HepG2 (cell line): ENCODE data around the gene TTLL1. TPM values are rescaled to one million over a fixed set of nuclear protein-coding genes. Genes with fewer than 3 reads are reported as not detected.

ENCODE experiments used
- HNRNPUL1 ChIP-seq: fragments of 200-400 bp; formaldehyde crosslinking; IDR thresholded peaks from 2 replicates; pipeline ENCODE4 v1.6.1; 2017; ENCODE audit warnings: low read depth, mild to moderate bottlenecking, low read length, moderate library complexity
- JUND ChIP-seq: sonication (generic); formaldehyde crosslinking; IDR thresholded peaks from 2 replicates; pipeline ENCODE4 v1.8.0; 2022; ENCODE audit warnings: mild to moderate bottlenecking, missing genetic modification reagents
- SSRP1 ChIP-seq: IDR thresholded peaks from 2 replicates; pipeline ENCODE4 v1.6.1; 2016; ENCODE audit warnings: control low read depth
- ZBTB38 ChIP-seq: sonication (generic); formaldehyde crosslinking; IDR thresholded peaks from 2 replicates; pipeline ENCODE4 v1.5.1; 2020; ENCODE audit warnings: mild to moderate bottlenecking, missing genetic modification reagents
- ZFP36L2 ChIP-seq: sonication (generic); formaldehyde crosslinking; IDR thresholded peaks from 2 replicates; pipeline ENCODE4 v1.4.0; 2020; ENCODE audit warnings: missing genetic modification reagents
- ZNF441 ChIP-seq: sonication (generic); formaldehyde crosslinking; IDR thresholded peaks from 2 replicates; pipeline ENCODE4 v1.7.0; 2021; ENCODE audit warnings: missing genetic modification reagents, borderline replicate concordance
- ZNF615 ChIP-seq: sonication (generic); formaldehyde crosslinking; IDR thresholded peaks from 2 replicates; pipeline ENCODE4 v1.5.0; 2020; ENCODE audit warnings: mild to moderate bottlenecking, missing genetic modification reagents, borderline replicate concordance
- ZNF619 ChIP-seq: sonication (generic); formaldehyde crosslinking; IDR thresholded peaks from 2 replicates; pipeline ENCODE4 v1.4.0; 2020; ENCODE audit warnings: mild to moderate bottlenecking, missing genetic modification reagents
- ZNF788 ChIP-seq: sonication (generic); formaldehyde crosslinking; IDR thresholded peaks from 2 replicates; pipeline ENCODE4 v1.5.0; 2020; ENCODE audit warnings: mild to moderate bottlenecking, missing genetic modification reagents, borderline replicate concordance
- ZSCAN31 ChIP-seq: sonication (generic); formaldehyde crosslinking; IDR thresholded peaks from 2 replicates; pipeline ENCODE4 v1.5.0; 2020; ENCODE audit warnings: low read depth, mild to moderate bottlenecking, missing genetic modification reagents
- polyA plus RNA-seq, 8 experiments: library from polyadenylated mRNA; depleted of rRNA in 3 of 8; stranded (reverse) in 7 of 8; unstranded in 1 of 8; fragments of >200 nt; fragmentation: Illumina TruSeq in 4 of 8; extraction: Trizol in 4 of 8; gene quantifications; 2 replicates each; pipeline versions ENCODE4 v1.2.1 to v1.2.3, GENCODE V29; 2011 to 2016; ENCODE audit warnings: low read depth in 4 of 8, missing spikeins in 1 of 8, mixed read lengths in 1 of 8; ENCODE audit not compliant: insufficient read depth in 1 of 8
- total RNA-seq, 5 experiments: library from RNA; depleted of rRNA; stranded (reverse); fragments of >200 nt; fragmentation: Illumina TruSeq; extraction: Trizol; gene quantifications; 2 replicates each; pipeline ENCODE4 v1.2.3, GENCODE V29; 2016; ENCODE audit warnings: low read depth in 1 of 5
- TF ChIP-seq, protein P1 (sequence below): sonication (generic); formaldehyde crosslinking; IDR thresholded peaks from 2 replicates; pipeline ENCODE4 v1.8.0; 2022; ENCODE audit warnings: low read depth, missing genetic modification reagents
- TF ChIP-seq, protein P2 (sequence below): sonication (generic); formaldehyde crosslinking; conservative IDR thresholded peaks from 2 replicates; pipeline ENCODE4 v1.4.0; 2020; ENCODE audit warnings: missing genetic modification reagents
- TF ChIP-seq, protein P3 (sequence below): sonication (generic); formaldehyde crosslinking; IDR thresholded peaks from 2 replicates; pipeline ENCODE4 v1.5.1; 2020; ENCODE audit warnings: mild to moderate bottlenecking, missing genetic modification reagents, moderate library complexity
- TF ChIP-seq, protein P4 (sequence below): sonication (generic); formaldehyde crosslinking; IDR thresholded peaks from 2 replicates; pipeline ENCODE4 v1.5.0; 2020; ENCODE audit warnings: missing genetic modification reagents
- TF ChIP-seq, protein P5 (sequence below): sonication (generic); formaldehyde crosslinking; conservative IDR thresholded peaks from 2 replicates; pipeline ENCODE4 v1.4.0; 2020; ENCODE audit warnings: missing genetic modification reagents
- TF ChIP-seq, protein P6 (sequence below): sonication (generic); formaldehyde crosslinking; IDR thresholded peaks from 2 replicates; pipeline ENCODE4 v1.4.0; 2020; ENCODE audit warnings: low read depth, mild to moderate bottlenecking, missing genetic modification reagents

Gene TTLL1
- total and polyA plus RNA-seq, 2 of the 13 experiments (the other 11 are each of a cell fraction or from before 2014, with no cell fraction given) = 1.6 to 5.3 TPM

DNA sequence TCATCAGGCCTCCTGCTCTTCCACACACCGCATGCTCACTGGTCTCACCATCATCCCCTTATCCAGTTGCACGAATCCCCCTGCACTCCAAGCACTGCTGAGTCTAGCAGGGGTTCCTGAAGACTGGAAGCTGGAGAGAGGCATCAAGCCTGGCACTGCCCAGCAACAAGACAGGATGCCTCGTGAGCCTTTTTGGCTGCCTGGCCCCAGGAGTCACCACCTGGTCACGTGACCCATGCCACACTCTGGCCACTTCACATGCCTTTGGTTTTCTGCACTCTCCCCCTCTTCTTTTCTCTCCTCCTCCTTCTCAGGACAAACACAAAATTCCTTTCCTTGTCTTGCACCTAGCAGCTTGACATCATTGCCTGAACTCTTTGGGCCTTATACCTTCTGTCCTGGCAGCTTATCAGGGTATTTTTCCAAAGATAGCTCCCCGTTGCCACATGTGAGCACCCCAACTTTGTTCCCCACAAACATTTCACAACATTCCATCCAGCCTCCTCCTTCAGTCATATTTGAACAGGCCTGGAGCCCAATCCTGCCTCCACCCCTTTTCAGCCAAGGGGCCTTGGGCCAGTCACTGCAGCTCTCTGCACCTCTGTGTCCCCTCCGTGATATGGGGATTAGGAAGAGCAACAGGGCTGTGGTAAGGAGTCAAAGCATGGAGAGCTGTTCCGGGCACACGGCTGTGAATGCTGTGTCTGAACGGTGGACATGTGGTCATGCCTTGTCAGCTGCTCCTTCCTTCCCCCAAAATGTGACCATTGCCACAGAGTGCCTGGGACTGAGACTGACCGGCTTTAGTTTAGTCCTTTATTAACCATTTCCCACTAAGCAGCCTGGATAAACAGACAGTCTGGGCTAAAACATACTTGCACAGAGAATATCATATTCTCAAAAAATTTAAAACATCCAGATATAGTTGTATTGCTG lies 71.4 kb downstream of the TTLL1 start (continued):
- TF ChIP-seq, protein P1, sequence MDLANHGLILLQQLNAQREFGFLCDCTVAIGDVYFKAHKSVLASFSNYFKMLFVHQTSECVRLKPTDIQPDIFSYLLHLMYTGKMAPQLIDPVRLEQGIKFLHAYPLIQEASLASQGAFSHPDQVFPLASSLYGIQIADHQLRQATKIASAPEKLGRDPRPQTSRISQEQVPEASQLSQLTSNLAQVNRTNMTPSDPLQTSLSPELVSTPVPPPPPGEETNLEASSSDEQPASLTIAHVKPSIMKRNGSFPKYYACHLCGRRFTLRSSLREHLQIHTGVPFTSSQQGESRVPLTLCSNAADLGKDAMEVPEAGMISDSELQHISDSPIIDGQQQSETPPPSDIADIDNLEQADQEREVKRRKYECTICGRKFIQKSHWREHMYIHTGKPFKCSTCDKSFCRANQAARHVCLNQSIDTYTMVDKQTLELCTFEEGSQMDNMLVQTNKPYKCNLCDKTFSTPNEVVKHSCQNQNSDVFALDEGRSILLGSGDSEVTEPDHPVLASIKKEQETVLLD (CRISPR knock-in tag) = no peak
- TF ChIP-seq ZFP36L2 (CRISPR knock-in tag) (no peak), ZSCAN31 (no peak), ZNF615 (CRISPR knock-in tag) (no peak), ZNF788 (CRISPR knock-in tag) (0 out of 2 replicates have a peak, but pooled peaks have one; percentile 15), JUND (CRISPR knock-in tag) (no peak), ZBTB38 (CRISPR knock-in tag) (peak; percentile 27), SSRP1 (CRISPR knock-in tag) (no peak), ZNF619 (CRISPR knock-in tag) (no peak), ZNF441 (CRISPR knock-in tag) (0 out of 2 replicates have a peak, but pooled peaks have one; percentile 14), HNRNPUL1 (no peak)
- TF ChIP-seq, protein P2, sequence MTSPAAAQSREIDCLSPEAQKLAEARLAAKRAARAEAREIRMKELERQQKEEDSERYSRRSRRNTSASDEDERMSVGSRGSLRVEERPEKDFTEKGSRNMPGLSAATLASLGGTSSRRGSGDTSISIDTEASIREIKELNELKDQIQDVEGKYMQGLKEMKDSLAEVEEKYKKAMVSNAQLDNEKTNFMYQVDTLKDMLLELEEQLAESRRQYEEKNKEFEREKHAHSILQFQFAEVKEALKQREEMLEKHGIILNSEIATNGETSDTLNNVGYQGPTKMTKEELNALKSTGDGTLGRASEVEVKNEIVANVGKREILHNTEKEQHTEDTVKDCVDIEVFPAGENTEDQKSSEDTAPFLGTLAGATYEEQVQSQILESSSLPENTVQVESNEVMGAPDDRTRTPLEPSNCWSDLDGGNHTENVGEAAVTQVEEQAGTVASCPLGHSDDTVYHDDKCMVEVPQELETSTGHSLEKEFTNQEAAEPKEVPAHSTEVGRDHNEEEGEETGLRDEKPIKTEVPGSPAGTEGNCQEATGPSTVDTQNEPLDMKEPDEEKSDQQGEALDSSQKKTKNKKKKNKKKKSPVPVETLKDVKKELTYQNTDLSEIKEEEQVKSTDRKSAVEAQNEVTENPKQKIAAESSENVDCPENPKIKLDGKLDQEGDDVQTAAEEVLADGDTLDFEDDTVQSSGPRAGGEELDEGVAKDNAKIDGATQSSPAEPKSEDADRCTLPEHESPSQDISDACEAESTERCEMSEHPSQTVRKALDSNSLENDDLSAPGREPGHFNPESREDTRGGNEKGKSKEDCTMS (CRISPR knock-in tag) = 0 out of 2 replicates have a peak, but pooled peaks have one; percentile 17
- TF ChIP-seq, protein P3, sequence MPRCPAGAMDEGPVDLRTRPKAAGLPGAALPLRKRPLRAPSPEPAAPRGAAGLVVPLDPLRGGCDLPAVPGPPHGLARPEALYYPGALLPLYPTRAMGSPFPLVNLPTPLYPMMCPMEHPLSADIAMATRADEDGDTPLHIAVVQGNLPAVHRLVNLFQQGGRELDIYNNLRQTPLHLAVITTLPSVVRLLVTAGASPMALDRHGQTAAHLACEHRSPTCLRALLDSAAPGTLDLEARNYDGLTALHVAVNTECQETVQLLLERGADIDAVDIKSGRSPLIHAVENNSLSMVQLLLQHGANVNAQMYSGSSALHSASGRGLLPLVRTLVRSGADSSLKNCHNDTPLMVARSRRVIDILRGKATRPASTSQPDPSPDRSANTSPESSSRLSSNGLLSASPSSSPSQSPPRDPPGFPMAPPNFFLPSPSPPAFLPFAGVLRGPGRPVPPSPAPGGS (CRISPR knock-in tag) = no peak
- TF ChIP-seq, protein P4, sequence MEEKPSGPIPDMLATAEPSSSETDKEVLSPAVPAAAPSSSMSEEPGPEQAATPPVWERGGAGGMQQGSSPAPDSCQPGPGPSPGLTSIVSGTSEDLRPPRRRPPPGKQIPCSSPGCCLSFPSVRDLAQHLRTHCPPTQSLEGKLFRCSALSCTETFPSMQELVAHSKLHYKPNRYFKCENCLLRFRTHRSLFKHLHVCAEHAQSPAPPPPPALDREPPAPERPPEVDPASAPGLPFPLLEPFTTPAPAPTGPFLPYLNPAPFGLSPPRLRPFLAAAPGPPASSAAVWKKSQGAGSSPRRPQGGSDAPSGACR = no peak
- TF ChIP-seq, protein P5, sequence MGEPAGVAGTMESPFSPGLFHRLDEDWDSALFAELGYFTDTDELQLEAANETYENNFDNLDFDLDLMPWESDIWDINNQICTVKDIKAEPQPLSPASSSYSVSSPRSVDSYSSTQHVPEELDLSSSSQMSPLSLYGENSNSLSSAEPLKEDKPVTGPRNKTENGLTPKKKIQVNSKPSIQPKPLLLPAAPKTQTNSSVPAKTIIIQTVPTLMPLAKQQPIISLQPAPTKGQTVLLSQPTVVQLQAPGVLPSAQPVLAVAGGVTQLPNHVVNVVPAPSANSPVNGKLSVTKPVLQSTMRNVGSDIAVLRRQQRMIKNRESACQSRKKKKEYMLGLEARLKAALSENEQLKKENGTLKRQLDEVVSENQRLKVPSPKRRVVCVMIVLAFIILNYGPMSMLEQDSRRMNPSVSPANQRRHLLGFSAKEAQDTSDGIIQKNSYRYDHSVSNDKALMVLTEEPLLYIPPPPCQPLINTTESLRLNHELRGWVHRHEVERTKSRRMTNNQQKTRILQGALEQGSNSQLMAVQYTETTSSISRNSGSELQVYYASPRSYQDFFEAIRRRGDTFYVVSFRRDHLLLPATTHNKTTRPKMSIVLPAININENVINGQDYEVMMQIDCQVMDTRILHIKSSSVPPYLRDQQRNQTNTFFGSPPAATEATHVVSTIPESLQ = no peak
- TF ChIP-seq, protein P6, sequence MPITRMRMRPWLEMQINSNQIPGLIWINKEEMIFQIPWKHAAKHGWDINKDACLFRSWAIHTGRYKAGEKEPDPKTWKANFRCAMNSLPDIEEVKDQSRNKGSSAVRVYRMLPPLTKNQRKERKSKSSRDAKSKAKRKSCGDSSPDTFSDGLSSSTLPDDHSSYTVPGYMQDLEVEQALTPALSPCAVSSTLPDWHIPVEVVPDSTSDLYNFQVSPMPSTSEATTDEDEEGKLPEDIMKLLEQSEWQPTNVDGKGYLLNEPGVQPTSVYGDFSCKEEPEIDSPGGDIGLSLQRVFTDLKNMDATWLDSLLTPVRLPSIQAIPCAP (CRISPR knock-in tag) = no peak
